ENCODE measurements around the gene PDCL2. TPM values are rescaled to one million over a fixed set of nuclear protein-coding genes. Genes with fewer than 3 reads are reported as not detected.
"Not testable (repeated sequence)": the region's sequence is repeated elsewhere in the genome, so short reads cannot be mapped to it uniquely, and the experiment has no call there.

The PDCL2 gene
- polyA plus RNA-seq, 5 donors = 0.36 TPM; not detected in 4

DNA sequence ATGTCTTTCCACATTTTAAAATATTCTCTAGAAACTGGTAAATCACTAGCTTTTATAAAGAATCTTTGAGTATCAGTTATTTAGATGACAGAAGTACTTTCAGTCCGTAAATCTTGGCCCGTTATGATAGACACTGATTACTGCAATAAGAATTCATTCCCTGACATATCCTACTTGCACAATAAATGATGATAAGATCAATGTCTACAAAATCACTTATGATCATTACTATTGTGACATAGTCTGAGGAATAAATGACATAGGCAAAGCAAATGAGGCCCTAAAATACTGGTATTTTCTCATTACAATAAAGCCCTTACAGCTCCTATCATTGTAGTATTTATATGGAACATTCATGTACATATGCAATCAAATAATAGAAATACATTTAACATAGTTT lies 6.6 kb upstream of the PDCL2 start:
- no peak for DNase-seq

- no peak for DNase-seq
Observed at GRCh38 chr4:55588160-55588559, 3.9 kb downstream of the PDCL2 start.

DNA sequence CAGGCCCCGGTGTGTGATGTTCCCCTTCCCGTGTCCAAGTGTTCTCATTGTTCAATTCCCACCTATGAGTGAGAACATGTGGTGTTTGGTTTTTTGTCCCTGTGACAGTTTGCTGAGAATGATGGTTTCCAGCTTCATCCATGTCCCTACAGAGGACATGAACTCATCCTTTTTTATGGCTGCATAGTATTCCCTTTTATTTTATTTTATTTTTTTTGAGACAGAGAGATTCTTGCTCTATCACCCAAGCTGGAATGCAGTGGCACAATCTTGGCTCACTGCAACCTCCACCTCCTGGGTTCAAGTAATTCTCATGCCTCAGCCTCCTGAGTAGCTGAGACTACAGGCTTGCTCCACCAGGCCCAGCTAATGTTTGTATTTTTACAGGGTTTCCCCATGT lies 9.3 kb downstream of the PDCL2 start:
- DNase-seq = not testable (repeated sequence)

GRCh38 chr4:55578341-55579010 lies 13.6 kb downstream of the PDCL2 start:
- DNase-seq = no peak

DNA sequence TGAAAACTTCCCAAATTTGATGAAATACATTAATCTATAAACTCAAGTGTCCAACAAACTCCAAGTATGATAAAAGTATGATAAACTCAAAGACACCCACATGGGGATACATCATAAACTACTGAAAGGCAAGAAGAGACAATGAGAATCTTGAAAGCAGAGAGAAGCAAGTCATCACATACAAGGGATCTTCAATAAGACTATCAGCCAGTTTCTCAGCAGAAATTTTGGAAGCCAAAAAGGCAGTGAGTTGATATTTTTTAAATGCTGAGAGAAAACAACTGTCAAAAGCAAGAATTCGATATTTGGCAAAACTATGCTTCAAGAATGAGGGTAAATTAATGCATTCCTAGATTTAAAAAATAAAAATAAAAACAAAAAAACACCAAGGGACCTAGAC lies 16.5 kb downstream of the PDCL2 start:
- no peak for DNase-seq

- DNase-seq = no peak
Observed at GRCh38 chr4:55574252-55574651, 17.8 kb downstream of the PDCL2 start.

GRCh38 chr4:55571806-55572205 lies 20.2 kb downstream of the PDCL2 start:
- no peak for DNase-seq

- DNase-seq = no peak
Observed at GRCh38 chr4:55568905-55569504, 23.0 kb downstream of the PDCL2 start.

DNA sequence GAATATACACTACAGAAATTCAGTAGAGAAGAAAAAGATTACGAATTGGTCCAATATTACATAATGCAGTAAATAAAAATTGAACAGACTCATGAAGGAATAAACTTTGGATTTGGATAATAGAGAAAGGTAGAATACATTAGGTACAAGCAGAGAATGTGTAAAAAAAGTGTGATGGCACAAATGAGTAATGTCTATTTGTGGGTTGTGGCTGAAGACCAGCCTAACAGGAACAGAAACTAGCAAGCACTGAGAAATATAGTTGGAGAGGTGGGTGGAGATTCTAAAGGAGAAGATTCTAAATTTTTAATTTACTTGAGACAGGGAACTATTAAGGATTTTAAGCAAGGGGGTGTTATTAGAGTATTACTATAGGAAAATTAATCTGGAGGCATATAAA lies 30.2 kb downstream of the PDCL2 start:
- DNase-seq = no peak

DNA sequence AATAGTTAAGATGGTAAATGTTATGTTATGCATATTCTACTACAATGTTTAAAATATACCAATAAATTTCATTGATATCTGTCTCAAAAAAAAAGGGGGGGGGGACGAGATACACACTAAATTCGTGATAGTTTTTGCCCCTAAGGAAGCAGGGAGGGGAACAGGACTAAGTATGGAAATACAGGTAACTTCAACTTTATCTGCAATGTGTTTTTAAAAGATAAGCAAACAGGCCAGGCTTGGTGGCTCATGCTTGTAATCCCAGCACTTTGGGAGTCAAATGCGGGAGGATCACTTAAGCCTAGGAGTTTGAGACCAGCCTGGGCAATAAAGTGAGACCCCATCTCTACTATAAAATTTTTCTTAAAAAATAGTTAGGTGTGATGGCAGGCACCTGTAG lies 31.9 kb downstream of the PDCL2 start:
- DNase-seq = no peak

GRCh38 chr4:55554453-55555030 lies 37.5 kb downstream of the PDCL2 start:
- DNase-seq = no peak

- no peak for DNase-seq
Observed at GRCh38 chr4:55553441-55554201, 38.4 kb downstream of the PDCL2 start.

GRCh38 chr4:55551964-55552363 lies 40.1 kb downstream of the PDCL2 start:
- DNase-seq = not testable (repeated sequence)

DNA sequence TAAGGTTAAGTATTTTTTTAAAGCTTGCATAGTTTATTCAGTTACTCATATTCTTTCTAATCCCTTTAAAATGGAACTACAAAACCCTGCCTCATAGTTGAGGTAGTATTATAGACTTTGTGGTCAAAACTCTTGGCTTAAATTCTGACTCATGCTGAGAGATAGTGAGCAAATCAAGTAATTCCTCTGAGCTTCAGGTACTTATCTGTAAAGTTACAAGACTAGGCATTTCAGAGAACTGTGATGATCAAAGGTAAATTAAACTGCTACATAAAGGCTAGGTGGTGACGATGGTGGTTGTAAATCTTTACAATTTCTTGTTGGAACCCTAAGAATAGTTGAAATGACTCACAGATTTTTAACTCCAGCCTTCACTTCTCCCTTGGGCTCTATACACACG lies 42.2 kb downstream of the PDCL2 start:
- no peak for DNase-seq

GRCh38 chr4:55547918-55548317 lies 44.1 kb downstream of the PDCL2 start:
- DNase-seq = no peak

- no peak for DNase-seq
Observed at GRCh38 chr4:55547466-55547770, 44.6 kb downstream of the PDCL2 start.

DNA sequence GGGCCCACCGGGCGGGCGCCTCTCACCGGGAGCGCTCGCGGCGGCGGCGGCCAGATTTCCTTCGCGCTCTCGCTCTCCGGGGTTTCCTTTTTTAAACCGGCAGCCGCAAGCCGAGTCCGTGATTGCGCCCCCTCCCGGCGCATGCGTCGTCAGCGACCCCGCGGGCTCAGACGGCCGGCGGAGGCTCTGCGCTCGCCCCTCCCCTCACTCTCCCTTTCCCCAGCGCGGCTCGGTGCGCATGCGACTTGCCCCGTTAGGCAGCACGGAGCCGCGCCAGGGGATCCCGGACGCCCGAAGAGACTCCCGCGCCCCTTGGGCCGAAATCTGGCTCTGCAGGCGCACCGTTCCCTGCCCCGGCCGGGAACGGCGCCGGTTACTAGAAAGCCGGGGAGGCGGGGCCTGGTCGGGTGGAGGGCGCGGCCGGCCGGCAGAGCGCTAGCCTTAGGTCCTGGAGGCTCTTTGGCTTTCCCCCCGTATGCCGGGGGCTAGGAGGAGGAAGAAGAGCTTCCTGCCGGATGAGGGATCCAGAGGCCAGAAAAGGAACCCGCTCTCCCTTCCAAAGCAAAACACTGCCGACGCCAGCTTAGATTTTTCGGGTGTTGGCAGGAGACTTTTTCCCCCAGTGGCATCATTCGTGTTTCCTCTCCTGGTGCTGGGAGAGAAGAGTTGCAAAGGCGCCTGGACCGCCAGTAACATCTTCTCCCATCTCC lies 45.1 kb downstream of the PDCL2 start, which contains the start of gene CLOCK:
Gene CLOCK (minus strand): TSS at position 154 of the 710 bp plus-strand sequence. CDS start 64,124 bp downstream, outside the sequence.
- DNase-seq = peak; percentile 93

- no peak for DNase-seq
Observed at GRCh38 chr4:55546506-55546755, 45.6 kb downstream of the PDCL2 start.

GRCh38 chr4:55545641-55546505 lies 46.2 kb downstream of the PDCL2 start:
- DNase-seq = peak; percentile 81 to 84

- no peak for DNase-seq
Observed at GRCh38 chr4:55545151-55545550, 46.9 kb downstream of the PDCL2 start.

GRCh38 chr4:55543858-55544257 lies 48.2 kb downstream of the PDCL2 start:
- DNase-seq = no peak
